T-helper 9 cell (primary cell): ENCODE data around the gene UBE2Q2.
A peak's percentile ranks its signal among the peaks of the same experiment; 100 is the strongest.
"Not testable (repeated sequence)": the region's sequence is repeated elsewhere in the genome, so short reads cannot be mapped to it uniquely, and the experiment has no call there.

Source experiments
- DNase-seq: peaks from one replicate; pipeline ENCODE4 v3.0.0-alpha.2; 2020
- total RNA-seq, 2 donors: gene quantifications; one replicate each; lab custom pipeline; 2026; lab: John Stamatoyannopoulos, UW

The UBE2Q2 gene
- 90.0 to 142 reads per million in 2 donors for total RNA-seq

DNA sequence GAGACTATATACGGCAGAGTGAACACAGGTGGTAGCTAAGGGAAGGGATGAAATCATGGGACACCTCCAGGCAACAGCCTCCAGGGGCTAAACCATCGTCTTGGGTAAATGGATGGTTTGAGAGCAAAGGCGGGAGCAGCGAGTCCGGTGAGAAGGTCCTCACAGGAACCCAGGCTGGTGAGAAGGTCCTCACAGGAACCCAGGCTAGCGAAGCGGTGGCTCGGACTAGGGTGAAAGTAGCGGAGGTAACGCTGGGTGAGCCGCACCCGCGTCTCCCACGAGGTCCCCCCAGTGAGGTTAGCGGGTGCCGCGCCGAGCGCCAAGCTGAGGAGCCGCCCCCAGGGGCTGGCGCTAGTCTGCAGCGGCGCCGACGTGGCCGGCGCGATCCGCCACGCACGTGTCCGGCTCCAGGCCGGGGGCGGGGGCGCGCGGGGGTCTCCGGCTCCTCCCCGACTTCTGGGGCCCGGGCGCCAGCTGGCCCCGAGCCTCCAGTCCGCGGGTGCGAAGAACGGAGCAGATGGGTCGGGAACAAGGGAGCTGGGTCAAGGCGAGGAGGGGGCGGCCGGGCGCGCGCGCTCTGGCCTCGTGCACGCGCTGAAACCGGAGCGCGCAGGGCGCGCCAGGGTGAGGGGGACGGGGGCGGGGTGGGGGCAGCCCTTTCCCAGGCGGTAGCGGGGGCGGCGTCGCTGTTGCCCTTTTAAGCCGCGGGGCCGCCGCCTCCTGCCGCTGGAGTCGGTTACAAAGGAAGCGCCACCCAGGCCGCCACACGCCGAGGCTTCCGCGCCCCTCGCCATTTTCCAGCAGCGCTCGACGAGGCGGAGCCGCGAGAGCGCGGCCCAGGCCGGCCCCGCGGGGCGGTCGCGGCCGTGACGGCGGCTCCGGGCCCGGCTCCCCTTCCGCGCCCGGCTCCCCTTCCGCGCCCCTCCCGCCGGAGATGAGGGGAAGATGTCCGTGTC, at the start of gene UBE2Q2:
Gene UBE2Q2 (plus strand): TSS at position 726 of the 956 bp plus-strand sequence. CDS start 220 bp downstream, at position 946.
- peak; percentile 65 for DNase-seq

DNA sequence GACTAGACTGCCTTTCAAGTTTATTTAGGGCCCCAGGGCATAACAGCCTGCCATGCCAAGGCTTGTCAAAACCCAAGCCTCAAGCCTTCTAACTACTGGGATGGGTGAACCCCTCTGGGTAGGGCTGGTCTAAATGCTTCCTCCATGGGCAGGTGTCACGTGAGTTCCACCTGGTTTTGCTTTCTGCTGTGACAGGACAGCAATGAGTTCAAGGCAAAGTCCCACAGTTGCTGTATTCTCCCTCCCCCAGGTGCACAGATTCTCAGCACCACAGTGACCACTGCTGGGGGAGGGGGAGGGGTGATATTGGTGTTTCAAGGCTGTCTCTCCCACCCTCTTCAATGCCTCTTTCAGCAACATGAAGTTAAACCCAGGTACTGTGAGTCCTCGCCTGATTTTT, 46.9 kb upstream of the UBE2Q2 start:
- no peak for DNase-seq

DNA sequence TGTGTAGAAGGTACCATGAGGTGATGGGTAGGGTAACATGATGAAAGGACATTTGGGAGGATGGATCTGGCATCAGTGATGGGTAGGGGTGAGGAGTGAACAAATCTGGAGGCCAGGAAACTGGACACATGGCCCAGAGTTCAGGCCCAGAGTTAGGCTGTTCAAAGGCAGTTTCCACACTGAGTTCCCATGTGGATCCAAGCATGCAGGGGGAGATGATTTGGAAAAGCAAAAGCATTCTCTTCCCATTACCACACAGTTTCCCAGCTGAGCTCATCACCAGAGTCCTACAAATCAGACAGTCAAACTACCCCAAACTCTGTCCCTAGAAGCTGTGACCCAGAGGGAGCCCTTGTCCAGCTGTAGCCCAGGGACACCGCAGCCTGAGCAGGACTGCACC, 46.1 kb upstream of the UBE2Q2 start:
- DNase-seq = not testable (repeated sequence)

DNA sequence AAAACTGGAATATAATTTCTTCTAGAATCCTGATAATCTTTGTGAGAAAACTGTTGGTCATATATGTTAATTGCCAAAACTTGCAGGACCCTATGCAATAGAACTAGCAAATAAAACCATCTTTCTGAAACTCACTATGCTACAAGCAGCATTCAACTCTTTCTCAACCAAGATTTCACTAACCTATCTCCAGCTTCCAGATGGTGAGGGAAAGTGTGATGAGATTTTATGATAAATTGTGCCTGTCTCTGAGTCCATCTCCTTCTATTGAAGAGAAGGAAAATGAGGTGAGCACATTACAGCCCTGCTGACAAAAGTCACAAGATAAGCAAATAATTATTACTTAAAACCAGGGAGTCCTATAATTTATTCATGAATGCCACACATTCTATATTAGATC, 44.1 kb upstream of the UBE2Q2 start:
- no peak for DNase-seq

DNA sequence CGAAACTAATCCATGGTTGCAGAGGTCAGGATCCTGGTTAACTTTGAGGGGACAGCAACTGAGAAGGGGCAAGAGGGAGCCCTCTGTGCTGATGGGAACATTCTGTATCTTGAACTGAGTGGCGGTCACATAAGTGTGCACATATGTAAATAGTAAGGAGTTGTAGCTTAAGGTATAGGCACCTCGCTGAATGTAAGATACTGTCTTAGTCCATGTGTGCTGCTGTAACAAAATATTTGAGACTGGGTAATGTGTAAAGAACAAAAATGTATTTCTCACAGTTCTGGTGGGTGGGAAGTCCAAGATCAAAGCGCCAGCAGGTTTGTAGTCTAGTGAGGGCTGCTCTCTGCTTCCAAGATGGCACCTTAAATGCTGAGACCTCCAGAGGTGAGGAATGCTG, 42.8 kb upstream of the UBE2Q2 start:
- not testable (repeated sequence) for DNase-seq

DNA sequence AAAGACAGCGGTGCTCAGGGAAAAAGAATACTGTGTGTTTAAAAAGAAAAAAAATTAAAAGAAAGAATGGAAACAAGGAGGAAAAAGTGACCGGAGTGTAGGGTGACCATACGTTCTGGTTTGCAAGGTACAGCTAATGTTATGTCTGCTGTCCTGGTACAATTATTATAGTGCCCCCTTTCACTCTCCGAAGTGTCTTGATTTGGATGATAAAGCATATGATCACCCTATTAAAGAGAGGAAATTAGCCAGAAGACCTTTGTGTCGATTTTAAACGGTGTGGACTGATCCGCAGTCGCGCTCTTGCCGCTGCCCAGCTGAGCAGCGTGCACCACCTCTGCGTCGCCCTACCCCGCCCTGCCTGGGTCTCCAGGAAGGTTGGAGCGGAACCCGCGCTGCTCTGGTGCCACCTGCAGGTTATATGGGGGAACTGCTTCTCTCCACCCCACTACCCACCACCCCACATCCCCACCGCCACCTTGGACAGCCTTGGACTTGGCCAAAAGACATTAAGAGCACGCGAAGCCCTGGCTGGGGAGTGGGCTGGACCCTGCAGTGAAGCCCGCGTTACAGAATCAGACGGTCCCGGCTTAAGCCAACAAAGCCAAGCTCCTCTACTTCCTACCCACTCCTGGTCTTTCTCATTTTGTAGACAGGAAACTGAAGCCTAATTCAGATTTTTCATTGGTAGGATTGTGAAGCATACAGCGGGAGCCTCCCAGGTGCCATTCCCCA, 41.2 kb upstream of the UBE2Q2 start:
- DNase-seq = peak; percentile 66

DNA sequence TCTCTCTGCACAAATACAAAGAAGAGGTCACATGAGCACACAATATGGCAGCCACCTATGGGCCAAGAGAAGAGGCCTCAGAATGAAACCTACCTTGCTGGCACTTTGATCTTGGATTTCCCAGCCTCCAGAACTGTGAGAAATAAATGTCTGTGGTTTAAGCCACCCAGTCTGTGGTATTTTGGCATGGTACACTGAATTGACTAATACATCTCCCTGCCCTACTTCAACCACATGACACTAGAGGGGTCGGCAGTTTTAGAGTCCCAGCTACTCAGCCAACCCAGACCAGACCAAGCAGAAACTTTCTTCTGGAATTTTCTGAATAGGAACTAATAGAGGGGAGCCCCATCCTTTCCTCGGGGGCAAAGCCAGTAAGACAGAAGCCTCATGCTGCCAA, 35.8 kb upstream of the UBE2Q2 start:
- not testable (repeated sequence) for DNase-seq

DNA sequence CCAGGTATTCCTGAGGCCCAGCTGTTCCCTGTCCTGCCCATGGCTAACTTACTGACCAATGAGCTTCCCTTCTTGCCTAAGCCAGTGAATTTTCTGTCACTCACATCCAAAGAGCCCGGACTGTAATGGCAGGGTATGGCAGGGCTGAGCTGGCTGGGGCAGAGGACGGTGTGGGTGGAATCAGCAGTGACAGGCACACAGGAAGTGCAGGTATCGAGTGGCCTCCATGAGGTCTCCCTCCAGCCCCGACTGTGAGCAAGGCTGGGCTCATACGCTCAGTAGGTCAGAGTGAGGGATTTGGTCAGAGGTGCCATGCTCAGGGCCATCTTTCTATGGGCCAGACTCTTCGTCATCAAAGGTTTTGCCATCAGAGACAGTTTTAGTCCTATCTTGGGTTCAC, 35.2 kb upstream of the UBE2Q2 start:
- not testable (repeated sequence) for DNase-seq

DNA sequence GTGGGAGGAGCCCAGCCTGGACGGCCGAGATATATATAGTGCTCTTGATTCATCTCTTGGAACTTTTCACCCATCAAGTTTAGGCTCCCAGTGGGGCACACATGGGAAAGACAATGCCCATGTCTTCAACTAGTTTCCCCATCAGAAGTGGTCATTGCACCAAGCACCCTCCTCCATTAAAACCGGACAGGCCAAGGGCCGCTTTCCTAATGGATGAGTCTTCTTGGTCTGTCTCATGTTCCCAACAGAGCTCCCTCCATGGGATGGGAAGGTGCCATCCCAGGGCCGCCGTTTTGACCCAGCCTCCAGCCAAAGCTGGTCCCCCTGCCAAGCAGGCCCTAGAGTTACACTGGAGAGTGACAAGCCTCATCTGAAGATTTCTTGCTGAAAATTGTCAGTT, 34.7 kb upstream of the UBE2Q2 start:
- no peak for DNase-seq

DNA sequence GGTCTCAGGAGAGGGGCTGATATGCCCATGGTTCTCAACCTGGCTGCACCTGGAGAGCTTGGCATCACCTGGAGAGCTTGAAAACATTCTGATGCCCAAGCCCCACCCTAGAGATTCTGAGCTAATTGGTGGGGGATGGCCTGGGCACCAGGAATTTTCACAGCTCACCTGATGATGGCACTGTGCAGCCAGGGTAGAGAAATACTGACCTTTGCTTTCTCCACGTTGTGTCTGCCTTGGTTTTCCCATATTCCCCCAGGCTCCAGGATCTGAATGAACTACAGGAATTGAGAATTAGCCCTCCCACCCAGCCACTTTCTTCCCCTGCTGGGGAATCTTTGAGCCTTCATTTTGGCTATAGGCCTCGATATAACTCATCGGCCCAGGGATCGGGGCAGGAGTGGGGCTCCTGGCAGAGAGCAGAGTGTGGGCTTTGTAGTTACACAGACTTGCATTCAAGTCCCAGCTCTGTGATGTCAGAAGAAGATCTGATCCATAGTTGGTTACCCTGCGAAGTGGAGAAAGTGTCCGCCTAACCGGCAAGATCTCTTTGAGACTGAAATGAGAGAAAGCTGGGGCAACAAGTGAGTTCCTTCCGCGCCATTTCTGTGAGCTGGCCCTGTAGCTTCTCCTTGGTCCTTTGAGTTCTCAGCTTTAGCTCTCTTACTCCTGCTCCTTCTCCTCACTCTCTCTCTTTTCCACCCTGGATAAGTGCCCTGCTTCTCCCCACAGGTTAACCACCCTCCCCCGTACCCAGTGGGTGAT, 33.1 kb upstream of the UBE2Q2 start:
- DNase-seq = no peak

DNA sequence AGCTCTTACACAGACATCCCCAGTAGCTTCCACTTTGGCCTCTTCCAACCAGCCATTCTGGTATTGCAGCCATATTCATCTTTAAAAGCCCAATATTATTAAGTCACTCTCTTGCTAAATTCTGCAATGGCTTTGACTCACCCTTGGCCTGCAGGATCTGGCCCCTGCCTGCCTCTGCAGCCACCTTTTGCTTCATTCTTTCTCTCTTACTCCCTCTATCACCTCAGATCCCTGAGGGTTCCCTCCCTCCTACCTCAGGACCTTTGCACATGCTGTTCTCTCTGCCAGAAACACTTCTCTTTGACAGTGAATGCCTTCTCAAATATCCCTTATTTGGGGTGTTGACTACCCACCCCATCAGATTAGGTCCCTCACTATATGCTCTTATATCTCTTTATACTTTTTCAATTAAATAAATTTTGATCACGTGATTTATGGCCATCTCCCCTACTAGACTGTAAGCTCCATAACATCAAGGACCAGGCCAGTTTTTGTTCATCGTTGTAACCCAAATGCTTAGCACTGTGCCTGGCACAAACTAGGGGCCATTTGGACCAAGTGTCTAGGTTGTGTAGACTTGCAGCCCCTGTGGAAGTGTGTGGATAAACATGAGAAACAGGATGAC, 32.3 kb upstream of the UBE2Q2 start:
- DNase-seq = no peak

DNA sequence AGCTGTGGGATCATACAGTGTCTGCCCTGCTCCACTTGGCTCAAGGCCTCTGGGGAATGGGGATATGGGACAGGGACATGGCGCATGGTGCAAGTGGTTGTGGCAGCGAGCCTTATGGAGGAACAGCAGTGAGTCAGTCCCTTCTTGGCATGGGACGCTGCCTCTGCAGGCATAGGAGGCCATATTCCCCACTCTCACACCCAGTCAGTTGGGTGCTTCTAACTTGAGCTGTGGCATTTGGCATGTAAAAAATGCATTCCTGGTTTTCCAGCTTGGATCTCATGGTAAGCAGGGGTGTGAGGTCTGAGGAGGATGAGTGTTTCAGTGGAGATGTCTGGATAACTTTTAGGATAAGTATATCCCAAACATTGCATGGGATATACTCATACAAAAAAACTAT, 31.6 kb upstream of the UBE2Q2 start:
- DNase-seq = no peak

DNA sequence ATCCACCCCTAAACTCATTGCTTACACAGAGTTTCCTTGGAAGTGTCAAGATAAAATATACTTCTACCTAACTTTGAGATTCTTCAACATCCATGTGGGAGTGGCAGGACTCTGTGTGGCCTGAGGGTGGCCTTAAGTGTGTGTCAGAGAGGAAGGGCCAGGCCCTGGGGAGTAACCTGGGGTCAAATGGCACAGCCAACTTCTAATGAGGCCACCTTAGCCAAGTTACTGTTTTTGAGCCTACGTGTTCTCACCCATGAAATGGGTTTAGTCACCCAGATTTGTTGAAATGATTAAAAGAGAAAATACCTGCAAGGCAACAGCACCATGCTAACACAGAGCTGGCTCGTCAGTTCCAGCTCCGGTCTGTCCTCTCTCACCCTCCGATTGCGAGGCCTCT, 28.5 kb upstream of the UBE2Q2 start:
- no peak for DNase-seq

DNA sequence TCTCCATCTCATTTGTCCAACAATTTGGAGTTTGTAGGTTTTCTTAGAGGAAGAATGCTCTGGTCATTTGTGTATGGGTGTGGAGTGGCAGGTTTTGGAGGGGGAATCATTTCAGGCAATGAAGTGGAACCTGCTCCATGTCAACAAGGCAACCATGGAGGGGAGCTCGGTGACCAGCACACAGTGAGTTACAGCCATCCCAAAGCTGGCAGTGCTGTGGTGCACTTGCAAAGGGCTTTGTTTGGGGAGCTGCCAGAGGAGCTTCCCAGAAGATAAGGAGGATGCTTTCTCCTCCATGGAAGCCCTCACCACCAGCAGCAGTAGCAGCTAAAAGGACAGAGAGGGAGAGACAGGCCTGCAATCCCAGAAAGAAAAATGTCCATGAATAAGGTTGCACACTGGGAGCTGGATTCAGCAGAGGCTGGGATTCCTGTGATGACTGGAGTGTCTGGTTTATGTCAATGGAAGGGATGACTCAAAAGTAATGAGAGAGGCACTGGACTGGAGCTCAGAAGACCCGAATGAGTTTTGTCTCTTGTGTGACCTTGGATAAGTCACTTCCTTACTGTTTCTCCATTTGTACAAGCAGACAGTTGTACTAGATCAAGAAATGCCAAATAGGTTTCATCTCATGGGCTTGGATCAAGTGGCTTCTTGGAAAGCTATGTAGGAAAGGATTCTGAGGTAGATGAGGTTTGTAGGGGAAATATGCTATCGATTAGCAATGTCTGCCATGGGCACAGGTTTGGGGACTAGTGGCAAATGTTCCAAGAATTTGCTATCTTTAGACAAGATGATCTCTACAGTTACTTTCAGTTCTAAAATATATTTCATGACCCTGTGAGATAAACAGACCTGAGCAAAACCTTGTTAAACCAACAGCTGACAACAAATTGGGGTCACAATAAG, 27.2 kb upstream of the UBE2Q2 start:
- no peak for DNase-seq

DNA sequence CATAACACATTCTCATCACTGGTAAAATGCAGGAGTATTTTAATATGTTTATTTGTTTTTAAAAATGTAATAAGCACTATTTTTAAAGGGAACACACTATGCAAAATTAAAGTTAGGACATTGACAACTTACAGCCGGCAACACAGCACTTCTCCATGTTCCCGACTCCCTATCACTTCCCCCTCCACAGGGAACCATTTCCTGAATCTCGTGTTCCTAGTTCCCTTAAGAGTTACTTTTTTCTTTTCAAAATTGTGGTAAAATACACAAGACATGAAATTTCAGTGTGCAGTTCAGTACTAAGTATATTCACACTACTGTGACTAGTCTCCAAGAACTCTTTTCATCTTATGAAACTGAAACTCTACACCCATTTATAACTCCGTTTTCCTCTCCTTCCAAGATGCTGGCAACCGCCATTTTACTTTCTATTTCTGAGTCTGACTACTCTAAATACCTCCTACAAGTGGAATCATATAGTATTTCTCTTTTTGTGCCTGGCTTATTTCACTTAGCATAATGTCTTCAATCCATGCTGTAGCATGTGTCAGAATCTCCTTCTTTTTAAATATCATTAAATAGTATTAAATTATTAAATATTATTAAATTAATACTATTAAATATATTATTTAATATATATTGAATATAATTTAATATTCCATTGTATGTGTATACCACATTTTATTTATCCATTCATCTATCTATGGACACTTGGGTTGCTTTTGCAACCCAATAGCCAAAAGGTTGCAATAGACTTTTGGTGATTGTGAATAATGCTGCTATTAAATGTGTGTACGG, 25.9 kb upstream of the UBE2Q2 start:
- no peak for DNase-seq

DNA sequence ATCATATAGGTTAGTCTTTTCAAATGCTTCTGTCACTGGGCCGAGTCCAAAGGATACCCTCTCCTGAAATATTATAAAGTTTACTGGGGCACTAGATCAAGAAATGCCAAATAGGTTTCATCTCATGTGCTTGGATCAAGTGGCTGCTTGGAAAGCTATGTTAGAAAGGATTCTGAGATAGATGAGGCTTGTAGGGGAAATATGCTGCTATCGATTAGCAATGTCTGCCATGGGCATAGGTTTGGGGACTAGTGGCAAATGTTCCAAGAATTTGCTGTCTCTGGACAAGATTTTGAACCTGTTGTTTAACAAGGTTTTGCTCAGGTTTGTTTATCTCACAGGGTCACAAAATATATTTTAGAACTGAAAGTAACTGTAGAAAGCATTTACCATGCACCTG, 23.0 kb upstream of the UBE2Q2 start:
- no peak for DNase-seq

DNA sequence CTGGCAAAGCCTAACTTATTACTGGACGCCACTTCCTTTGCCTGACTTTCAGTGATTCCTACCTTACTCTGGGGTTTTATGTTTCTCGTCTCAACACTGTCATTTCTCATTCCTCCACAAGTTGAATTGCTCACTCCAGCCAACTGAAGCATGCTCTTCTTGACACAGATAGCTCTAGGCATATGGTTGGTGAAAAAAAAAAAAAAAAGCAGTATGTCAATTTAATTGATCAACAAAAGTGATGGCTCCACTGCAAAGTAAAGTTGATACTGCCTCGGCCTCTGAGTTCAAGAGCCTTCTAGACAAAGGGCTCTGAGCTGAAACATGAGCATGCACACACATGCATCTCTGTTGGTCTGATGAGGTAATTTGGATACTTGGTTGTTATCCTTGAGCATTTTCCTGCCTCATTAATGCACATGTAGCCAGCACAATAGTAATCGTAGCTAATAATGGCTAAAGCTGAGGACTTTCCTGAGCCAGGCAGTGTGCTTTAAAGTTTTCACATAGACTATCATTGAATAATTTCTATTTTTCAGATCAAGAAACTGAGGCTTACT, 21.4 kb upstream of the UBE2Q2 start:
- no peak for DNase-seq

DNA sequence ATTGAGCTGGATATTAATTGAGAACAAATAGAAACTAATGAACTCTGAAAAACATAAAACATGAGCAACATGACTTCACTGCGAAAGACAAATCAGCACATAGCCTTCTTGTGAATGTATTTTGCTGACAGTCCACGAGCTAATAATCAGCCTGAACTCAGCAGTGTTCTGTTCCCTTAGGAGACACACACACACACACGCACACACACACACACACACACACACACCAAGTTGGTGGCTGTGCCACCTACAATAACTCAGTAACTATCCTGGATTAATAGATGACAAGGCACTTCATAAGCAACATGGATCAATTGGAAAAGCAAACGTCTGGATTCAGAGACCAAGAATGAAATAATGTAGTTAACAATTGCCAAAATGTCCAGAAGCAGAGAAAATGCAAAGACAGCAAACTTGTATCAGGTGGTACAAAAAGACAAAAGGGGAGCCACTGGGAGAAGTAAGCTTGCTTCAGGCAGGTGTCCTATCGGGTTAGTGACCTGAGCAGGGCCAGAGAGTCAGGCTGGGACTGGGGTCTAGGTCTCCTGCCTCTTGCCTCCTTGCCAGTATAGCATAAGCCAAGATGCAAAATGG, 20.5 kb upstream of the UBE2Q2 start:
- no peak for DNase-seq

DNA sequence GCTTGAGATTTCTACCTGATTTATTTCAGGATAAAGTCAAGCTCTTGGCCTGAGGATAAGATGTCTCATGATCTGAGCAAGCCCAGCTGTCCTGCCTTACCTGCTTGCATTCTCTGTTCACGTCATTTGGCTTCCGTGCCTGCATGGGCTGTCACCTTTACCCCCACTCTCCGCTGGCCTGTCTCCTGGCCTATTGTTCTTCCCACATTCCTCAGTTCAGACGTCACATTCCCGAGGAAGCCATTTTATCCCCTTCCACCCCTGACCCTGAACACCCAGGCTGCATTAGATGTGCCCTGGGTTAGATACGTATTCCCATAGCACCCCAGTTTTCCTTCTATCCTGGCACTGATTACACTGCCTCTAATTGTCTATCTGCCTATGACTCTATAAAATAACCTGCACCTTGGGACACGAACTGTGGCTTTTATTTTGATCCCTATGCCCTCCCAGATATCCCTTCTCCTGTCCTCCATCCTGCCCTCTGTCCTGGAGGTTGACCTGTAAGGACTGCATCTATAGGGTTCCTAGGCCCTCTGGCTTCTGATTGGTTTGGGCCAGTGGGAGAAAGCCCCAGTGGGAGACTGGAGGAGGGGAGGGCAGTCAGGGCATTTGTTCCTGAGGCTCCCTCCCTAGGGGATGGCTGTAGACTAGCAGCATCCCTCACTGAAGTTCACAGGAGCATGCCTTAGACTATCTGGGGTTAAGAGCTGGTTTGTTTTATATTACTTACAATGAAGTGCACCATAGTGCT, 19.2 kb upstream of the UBE2Q2 start:
- DNase-seq = no peak
